GF-D8 (cell line): Measurements from ENCODE around the gene NDUFB6.
"Not testable (repeated sequence)": the region's sequence is repeated elsewhere in the genome, so short reads cannot be mapped to it uniquely, and the experiment has no call there.

Experiments used
- DNase-seq: peaks from one replicate; lab custom pipeline; 2025; lab: John Stamatoyannopoulos, UW

NDUFB6 gene

GRCh38 chr9:32571969-32572899, 725 bp downstream of the NDUFB6 start:
- DNase-seq: peak; percentile 47

GRCh38 chr9:32570262-32570661, 2.7 kb downstream of the NDUFB6 start:
- DNase-seq: no peak

GRCh38 chr9:32566770-32567169, 6.2 kb downstream of the NDUFB6 start:
- no peak for DNase-seq

- DNase-seq: no peak
These were observed 7.0 kb downstream of the NDUFB6 start for GRCh38 chr9:32565967-32566366.

- DNase-seq: no peak
These were observed 14.5 kb downstream of the NDUFB6 start for GRCh38 chr9:32558408-32558934.

GRCh38 chr9:32554591-32554990, 18.4 kb downstream of the NDUFB6 start:
- no peak for DNase-seq

GRCh38 chr9:32554107-32554506, 18.9 kb downstream of the NDUFB6 start:
- DNase-seq: peak; percentile 71

GRCh38 chr9:32552172-32552872, 20.6 kb downstream of the NDUFB6 start, which contains the start of the genes SMIM27 and TOPORS:
SMIM27 (plus strand) TSS chr9:32552327; CDS start chr9:32552435, 108 bp downstream.
TOPORS (minus strand) TSS chr9:32552586; CDS start chr9:32552436, 150 bp downstream.
- peak; percentile 86 for DNase-seq

GRCh38 chr9:32551276-32552051, 21.5 kb downstream of the NDUFB6 start:
- DNase-seq: peak; percentile 3

GRCh38 chr9:32550562-32551275, 22.2 kb downstream of the NDUFB6 start:
- DNase-seq: peak; percentile 44

- no peak for DNase-seq
These were observed 22.8 kb downstream of the NDUFB6 start for GRCh38 chr9:32550150-32550561.

GRCh38 chr9:32548213-32548612, 24.7 kb downstream of the NDUFB6 start:
- DNase-seq: not testable (repeated sequence)

- DNase-seq: no peak
These were observed 27.1 kb downstream of the NDUFB6 start for GRCh38 chr9:32545884-32546283.

GRCh38 chr9:32543047-32543446, 29.9 kb downstream of the NDUFB6 start:
- DNase-seq: no peak

- no peak for DNase-seq
These were observed 39.1 kb downstream of the NDUFB6 start for GRCh38 chr9:32533816-32534215.

GRCh38 chr9:32533336-32533735, 39.6 kb downstream of the NDUFB6 start:
- no peak for DNase-seq

- DNase-seq: no peak
These were observed 46.3 kb downstream of the NDUFB6 start for GRCh38 chr9:32526707-32527048.

- DNase-seq: peak; percentile 37
These were observed 46.8 kb downstream of the NDUFB6 start, which contains the start of gene RIGI for GRCh38 chr9:32526041-32526706. RIGI (minus strand) TSS chr9:32526196; CDS start chr9:32526166, 30 bp downstream.

GRCh38 chr9:32525709-32526030, 47.3 kb downstream of the NDUFB6 start:
- no peak for DNase-seq

GRCh38 chr9:32524892-32525708, 47.9 kb downstream of the NDUFB6 start:
- no peak for DNase-seq
